ENCODE data around the gene KPNA6. TPM values are rescaled to one million over a fixed set of nuclear protein-coding genes. Genes with fewer than 3 reads are reported as not detected.

Gene KPNA6
- polyA plus RNA-seq, 1 donor from 2014 or later: 17.3 TPM

DNA sequence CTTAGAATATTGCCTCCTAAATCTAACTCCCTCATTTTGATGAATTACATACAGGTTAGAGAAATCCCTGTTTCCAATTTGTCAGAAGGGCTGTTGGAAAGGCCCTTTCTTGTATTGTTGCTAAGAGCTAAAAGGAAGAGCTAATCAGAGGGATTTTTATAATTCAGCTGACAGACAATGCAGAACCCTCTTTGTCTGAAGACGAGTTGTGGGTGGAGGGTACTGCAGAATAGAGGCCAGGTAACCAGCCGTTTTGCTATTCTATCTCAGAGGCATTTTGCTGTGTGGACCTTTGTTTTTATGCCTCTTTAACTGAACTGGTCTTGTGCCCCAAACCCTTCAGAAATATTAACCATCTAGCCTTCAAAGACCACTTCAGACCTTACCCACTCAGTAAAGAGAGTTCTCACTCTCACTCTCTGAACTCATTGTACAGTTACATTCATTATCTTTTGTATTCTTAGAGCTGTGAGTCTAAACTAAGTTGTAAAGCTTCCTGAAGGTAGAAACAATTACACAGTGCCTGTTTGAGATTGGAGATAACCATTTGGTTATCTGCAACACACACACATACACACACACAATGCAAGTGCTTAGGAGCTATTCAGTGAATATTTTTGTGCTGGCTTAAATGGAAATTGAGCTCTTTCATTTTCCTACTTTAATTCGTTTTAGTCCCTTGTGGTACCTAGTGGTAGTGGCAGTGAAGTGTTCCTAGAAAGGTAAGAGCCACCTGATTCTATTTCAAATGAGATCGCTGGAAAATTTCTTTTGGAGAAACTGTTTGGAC lies 19.7 kb downstream of the KPNA6 start:
- H3K36me3 ChIP-seq (ENCODE audit: insufficient read depth, low read length): no peaks in the 10 kb centered on the region
- H3F3A ChIP-seq (ENCODE audit: insufficient read depth, low read length, poor library complexity, severe bottlenecking): peaks cover 3% of the 10 kb centered on the region
- no peak overlapping the region for H3K4me2 ChIP-seq (ENCODE audit: low read length)
- no peaks in the 10 kb centered on the region for H3K9me2 ChIP-seq (ENCODE audit: insufficient read depth, low read length)
- H3K9ac ChIP-seq (ENCODE audit: low read length): no peak overlapping the region
- no peak overlapping the region for H3K4me3 ChIP-seq (ENCODE audit: low read length)
- H3K27me3 ChIP-seq (ENCODE audit: insufficient read depth, low read depth, low read length): no peaks in the 10 kb centered on the region
- H3K79me2 ChIP-seq (replicated peaks; ENCODE audit: insufficient read depth, low read length): peaks cover 13% of the 10 kb centered on the region
- H4K20me1 ChIP-seq (ENCODE audit: insufficient read depth): no peaks in the 10 kb centered on the region
- H3K27ac ChIP-seq (ENCODE audit: low read length): peak overlapping the region; percentile 19
- no peaks in the 10 kb centered on the region for H3K9me3 ChIP-seq (ENCODE audit: low read length)
- no peak overlapping the region for H2AFZ ChIP-seq (ENCODE audit: low read depth, low read length)
- TF ChIP-seq SMC3 (conservative IDR thresholded peaks at IDR 0.05; ENCODE audit: poor library complexity): no peak
- TF ChIP-seq EZH2 (IDR thresholded peaks at IDR 0.05; ENCODE audit: borderline replicate concordance, insufficient read depth, low read length, poor library complexity, severe bottlenecking): no peak
- TF ChIP-seq TAF1 (IDR thresholded peaks at IDR 0.05; ENCODE audit: low read depth): no peak
- TF ChIP-seq REST (IDR thresholded peaks at IDR 0.05; ENCODE audit: borderline replicate concordance): no peak

- no peak overlapping the region for H3K4me2 ChIP-seq (ENCODE audit: low read length)
- H4K20me1 ChIP-seq (ENCODE audit: insufficient read depth): no peaks in the 10 kb centered on the region
Measured at GRCh38 chr1:32128479-32128878, 20.6 kb downstream of the KPNA6 start.

More at GRCh38 chr1:32128479-32128878, 20.6 kb downstream of the KPNA6 start:
- no peaks in the 10 kb centered on the region for H3K9me2 ChIP-seq (ENCODE audit: insufficient read depth, low read length)
- no peaks in the 10 kb centered on the region for H3K36me3 ChIP-seq (ENCODE audit: insufficient read depth, low read length)
- no peaks in the 10 kb centered on the region for H3K9me3 ChIP-seq (ENCODE audit: low read length)
- no peak overlapping the region for H3K4me3 ChIP-seq (ENCODE audit: low read length)
- no peak overlapping the region for H3K27ac ChIP-seq (ENCODE audit: low read length)
- TF ChIP-seq CTCF (IDR thresholded peaks at IDR 0.05; ENCODE audit: poor library complexity, severe bottlenecking) (no peak), EZH2 (IDR thresholded peaks at IDR 0.05; ENCODE audit: borderline replicate concordance, insufficient read depth, low read length, poor library complexity, severe bottlenecking) (no peak), MXI1 (conservative IDR thresholded peaks at IDR 0.05; ENCODE audit: poor library complexity, severe bottlenecking) (no peak), POLR2AphosphoS5 (IDR thresholded peaks at IDR 0.05) (no peak), EP300 (conservative IDR thresholded peaks at IDR 0.05; ENCODE audit: poor library complexity, severe bottlenecking) (no peak), TAF1 (IDR thresholded peaks at IDR 0.05; ENCODE audit: low read depth) (no peak), REST (IDR thresholded peaks at IDR 0.05; ENCODE audit: borderline replicate concordance) (no peak), RAD21 (conservative IDR thresholded peaks at IDR 0.05) (no peak), SMC3 (conservative IDR thresholded peaks at IDR 0.05; ENCODE audit: poor library complexity) (no peak)
- peaks cover 10% of the 10 kb centered on the region for H3K79me2 ChIP-seq (replicated peaks; ENCODE audit: insufficient read depth, low read length)
- no peak overlapping the region for H2AFZ ChIP-seq (ENCODE audit: low read depth, low read length)
- peaks cover 3% of the 10 kb centered on the region for H3F3A ChIP-seq (ENCODE audit: insufficient read depth, low read length, poor library complexity, severe bottlenecking)
- no peaks in the 10 kb centered on the region for H3K27me3 ChIP-seq (ENCODE audit: insufficient read depth, low read depth, low read length)
- H3K9ac ChIP-seq (ENCODE audit: low read length): no peak overlapping the region

Measured in neural cell (in vitro differentiated cells).